ENCODE results near the gene AP3B2.

The AP3B2 gene

DNA sequence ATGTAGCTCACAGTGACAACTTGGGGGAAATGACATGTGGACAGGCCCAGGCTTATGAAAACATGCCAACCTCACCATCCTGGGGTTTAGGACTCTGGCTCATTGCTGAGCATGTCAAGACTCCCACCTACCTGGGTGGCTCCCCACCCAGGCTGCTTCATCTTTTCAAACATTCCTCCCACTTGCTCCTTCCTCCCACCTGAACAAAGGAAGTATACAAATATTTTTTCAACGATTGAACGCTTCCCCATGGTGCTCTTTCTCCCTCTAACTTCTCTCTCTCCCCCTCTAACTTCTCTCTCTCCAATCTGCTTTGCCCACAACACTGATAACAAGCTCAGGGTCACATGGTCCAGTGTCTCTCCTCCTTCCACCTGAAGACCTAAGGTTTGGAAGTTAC lies 34.8 kb downstream of the AP3B2 start:
- DNase-seq (ENCODE audit: extremely low read depth, low read depth), result no peak

DNA sequence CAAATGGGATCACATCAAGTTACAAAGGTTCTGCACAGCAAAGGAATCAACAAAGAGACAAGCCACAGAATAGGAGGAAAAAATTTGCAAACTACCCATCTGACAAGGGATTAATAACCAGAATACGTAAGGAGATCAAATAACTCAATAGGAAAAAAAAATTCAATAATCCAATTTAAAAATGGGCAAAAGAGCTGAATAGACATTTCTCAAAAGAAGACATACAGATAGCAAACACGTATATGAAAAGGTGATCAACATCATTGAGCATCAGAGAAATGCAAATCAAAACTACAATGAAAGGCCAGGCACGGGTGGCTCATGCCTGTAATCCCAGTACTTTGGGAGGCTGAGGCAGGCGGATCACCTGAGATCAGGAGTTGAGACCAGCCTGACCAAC lies 39.0 kb downstream of the AP3B2 start:
- no peak for DNase-seq (ENCODE audit: extremely low read depth, low read depth)
- TF ChIP-seq, protein P1, sequence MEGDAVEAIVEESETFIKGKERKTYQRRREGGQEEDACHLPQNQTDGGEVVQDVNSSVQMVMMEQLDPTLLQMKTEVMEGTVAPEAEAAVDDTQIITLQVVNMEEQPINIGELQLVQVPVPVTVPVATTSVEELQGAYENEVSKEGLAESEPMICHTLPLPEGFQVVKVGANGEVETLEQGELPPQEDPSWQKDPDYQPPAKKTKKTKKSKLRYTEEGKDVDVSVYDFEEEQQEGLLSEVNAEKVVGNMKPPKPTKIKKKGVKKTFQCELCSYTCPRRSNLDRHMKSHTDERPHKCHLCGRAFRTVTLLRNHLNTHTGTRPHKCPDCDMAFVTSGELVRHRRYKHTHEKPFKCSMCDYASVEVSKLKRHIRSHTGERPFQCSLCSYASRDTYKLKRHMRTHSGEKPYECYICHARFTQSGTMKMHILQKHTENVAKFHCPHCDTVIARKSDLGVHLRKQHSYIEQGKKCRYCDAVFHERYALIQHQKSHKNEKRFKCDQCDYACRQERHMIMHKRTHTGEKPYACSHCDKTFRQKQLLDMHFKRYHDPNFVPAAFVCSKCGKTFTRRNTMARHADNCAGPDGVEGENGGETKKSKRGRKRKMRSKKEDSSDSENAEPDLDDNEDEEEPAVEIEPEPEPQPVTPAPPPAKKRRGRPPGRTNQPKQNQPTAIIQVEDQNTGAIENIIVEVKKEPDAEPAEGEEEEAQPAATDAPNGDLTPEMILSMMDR (IDR thresholded peaks at IDR 0.05; ENCODE audit: low read depth, low read length), result no peak

More for the DNA sequence above, 34.8 kb downstream of the AP3B2 start:
- TF ChIP-seq, protein P1 (IDR thresholded peaks at IDR 0.05; ENCODE audit: low read depth, low read length), result no peak

DNA sequence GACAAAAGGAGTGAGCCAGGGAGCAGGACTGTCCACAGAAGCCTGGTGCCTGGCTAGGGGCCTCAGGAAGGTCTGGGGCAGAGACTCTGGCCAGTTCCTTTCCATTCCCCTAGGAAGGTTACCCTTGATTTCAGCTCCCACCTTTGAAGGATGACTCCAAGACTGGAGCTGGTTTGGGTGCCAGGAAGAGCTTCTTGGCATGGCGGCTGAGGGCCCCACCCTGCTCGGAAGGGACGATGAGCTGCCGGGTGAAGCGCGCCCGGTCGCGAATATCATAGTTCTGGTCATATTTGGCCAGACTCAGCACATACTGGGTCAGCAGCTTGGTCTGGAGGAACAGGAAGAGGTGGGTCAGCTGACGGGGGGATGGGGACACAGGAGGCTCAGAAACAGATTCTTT lies 43.1 kb downstream of the AP3B2 start:
- DNase-seq (ENCODE audit: extremely low read depth, low read depth), result no peak
- TF ChIP-seq, protein P1 (IDR thresholded peaks at IDR 0.05; ENCODE audit: low read depth, low read length), result no peak

DNA sequence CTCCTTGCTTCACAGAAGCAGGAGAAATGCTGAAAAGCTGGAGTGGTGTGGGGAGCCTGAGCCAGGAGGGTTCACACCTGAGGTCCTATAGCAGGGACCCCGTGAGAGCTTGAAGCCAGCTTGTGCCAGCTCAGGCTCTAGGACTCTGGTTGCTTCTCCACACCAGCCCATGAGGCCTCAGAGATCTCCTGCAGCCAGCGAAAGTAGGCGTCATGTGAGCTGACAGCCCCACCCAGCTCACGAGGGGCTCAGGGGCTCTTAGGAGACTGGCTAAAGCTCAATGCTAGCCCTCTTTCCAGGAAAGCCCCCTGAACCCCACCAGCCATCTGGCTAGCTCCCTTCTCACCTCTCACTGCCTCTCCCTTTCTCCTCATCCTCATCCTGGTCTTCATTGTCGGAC lies 45.7 kb downstream of the AP3B2 start:
- DNase-seq (ENCODE audit: extremely low read depth, low read depth), result no peak
- TF ChIP-seq, protein P1 (IDR thresholded peaks at IDR 0.05; ENCODE audit: low read depth, low read length), result no peak

DNA sequence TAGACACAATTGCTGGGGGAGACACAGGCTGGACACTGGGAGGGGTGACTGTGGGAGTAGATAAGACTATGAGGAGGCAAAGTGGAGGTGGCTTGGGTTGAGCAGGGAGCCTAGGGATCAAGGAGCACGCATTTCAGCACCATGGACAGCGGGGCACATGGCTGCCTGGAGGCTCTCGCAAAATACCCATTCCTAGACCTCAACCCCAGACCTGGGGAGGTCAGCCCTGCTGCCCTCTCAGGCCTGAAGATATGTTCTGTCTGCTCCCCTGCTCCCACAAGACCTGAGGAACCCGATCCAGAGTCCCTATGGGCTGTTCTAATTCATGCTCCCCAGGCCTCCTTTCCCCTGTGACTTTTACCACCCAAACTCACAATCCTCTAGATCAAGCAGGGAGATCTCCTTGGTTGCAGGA lies 46.5 kb downstream of the AP3B2 start:
- DNase-seq (ENCODE audit: extremely low read depth, low read depth), result no peak
- TF ChIP-seq, protein P1 (IDR thresholded peaks at IDR 0.05; ENCODE audit: low read depth, low read length), result no peak

DNA sequence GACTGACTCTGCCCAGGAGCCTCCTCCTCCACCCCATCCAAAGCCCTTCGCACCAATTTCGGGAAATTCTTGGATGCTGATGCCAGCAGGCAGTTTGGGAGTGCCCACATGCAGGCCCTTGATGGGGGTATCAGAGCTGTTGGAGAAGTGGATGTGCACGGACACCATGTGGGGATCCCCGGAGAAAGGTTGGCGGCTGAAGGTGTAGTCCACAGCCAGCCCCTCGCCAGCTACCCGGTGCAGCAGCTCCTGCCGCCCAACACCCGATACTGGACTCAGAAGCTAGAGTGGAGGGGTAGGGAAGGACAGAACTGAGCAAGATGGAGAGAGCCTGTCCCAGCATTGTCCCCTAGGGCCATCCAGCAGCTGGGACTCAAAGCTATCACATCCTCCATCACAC lies 47.0 kb downstream of the AP3B2 start:
- no peak for DNase-seq (ENCODE audit: extremely low read depth, low read depth)
- TF ChIP-seq, protein P1 (IDR thresholded peaks at IDR 0.05; ENCODE audit: low read depth, low read length), result no peak

DNA sequence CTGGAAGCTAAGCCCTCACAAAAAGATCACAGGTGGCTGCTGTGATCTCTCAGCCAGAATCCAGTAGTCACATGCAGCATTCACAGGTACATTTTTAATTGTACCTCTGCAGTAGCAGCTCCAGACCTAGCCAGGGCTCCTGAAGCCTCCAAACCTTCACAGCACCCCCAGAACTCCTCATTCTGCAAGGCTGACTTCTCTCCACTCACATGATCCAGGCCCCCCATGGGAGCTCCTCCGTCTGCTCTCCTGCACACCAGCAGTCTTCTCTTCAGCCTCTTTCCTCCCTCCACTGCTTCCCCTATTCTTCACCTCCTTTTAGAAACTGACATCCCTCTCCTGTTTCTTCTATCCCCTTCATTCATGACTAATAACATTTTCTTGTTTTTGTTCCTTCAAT lies 49.3 kb downstream of the AP3B2 start:
- DNase-seq (ENCODE audit: extremely low read depth, low read depth), result no peak
- TF ChIP-seq, protein P1 (IDR thresholded peaks at IDR 0.05; ENCODE audit: low read depth, low read length), result no peak

Measured in AG09319 (cell line).